Neural progenitor cell (in vitro differentiated cells): ENCODE measurements around the gene TSLP. TPM values are rescaled to one million over a fixed set of nuclear protein-coding genes. Genes with fewer than 3 reads are reported as not detected.

Experiments used
- DNase-seq: peaks from one replicate; pipeline ENCODE4 v3.0.0-alpha.2; 2016; ENCODE audit warnings: low spot score
- H2AFZ ChIP-seq: fragments of 200-600 bp; sonication (generic); replicated peaks from 2 replicates; pipeline ENCODE4 v1.6.1; 2016; ENCODE audit warnings: antibody characterized with exemption
- H3F3A ChIP-seq: fragments of 200-600 bp; sonication (generic); 2 replicates; pipeline ENCODE4 v1.6.1; 2016; ENCODE audit warnings: antibody characterized with exemption, low read depth
- H3K27ac ChIP-seq: fragments of 200-600 bp; sonication (generic); 2 replicates; pipeline ENCODE4 v1.5.1; 2016; ENCODE audit warnings: mild to moderate bottlenecking
- H3K27me3 ChIP-seq: fragments of 200-600 bp; sonication (generic); 2 replicates; pipeline ENCODE4 v1.6.1; 2016; ENCODE audit warnings: mild to moderate bottlenecking, moderate library complexity
- H3K36me3 ChIP-seq: fragments of 200-600 bp; sonication (generic); 2 replicates; pipeline ENCODE4 v1.5.1; 2016
- H3K4me1 ChIP-seq: fragments of 200-600 bp; sonication (generic); 2 replicates; pipeline ENCODE4 v1.6.1; 2016; ENCODE audit warnings: mixed run types
- H3K4me2 ChIP-seq: fragments of 200-600 bp; sonication (generic); 2 replicates; pipeline ENCODE4 v1.6.1; 2016
- H3K4me3 ChIP-seq: fragments of 200-600 bp; sonication (generic); 2 replicates; pipeline ENCODE4 v1.5.1; 2016
- H3K79me2 ChIP-seq: fragments of 200-600 bp; sonication (generic); 2 replicates; pipeline ENCODE4 v1.6.1; 2016; ENCODE audit warnings: low read depth
- H3K9ac ChIP-seq: fragments of 200-600 bp; sonication (generic); 2 replicates; pipeline ENCODE4 v1.6.1; 2016
- H3K9me3 ChIP-seq: fragments of 200-600 bp; sonication (generic); 2 replicates; pipeline ENCODE4 v1.5.1; 2016; ENCODE audit warnings: low read depth
- H4K20me1 ChIP-seq: fragments of 200-600 bp; sonication (generic); 2 replicates; pipeline ENCODE4 v1.6.1; 2016; ENCODE audit warnings: low read depth
- H3K27ac Mint-ChIP-seq: 3 replicates; pipeline ENCODE4 v1.8.0; 2021; ENCODE audit warnings: mixed read lengths
- H3K27me3 Mint-ChIP-seq: 2 replicates; pipeline ENCODE4 v1.8.0; 2022; ENCODE audit warnings: low read depth, mild to moderate bottlenecking, inconsistent platforms, moderate library complexity, mixed read lengths; ENCODE audit not compliant: insufficient read depth
- H3K36me3 Mint-ChIP-seq: 3 replicates; pipeline ENCODE4 v1.8.0; 2021; ENCODE audit warnings: mixed read lengths
- H3K4me1 Mint-ChIP-seq: 3 replicates; pipeline ENCODE4 v1.8.0; 2021; ENCODE audit warnings: mixed read lengths
- H3K4me3 Mint-ChIP-seq: 3 replicates; pipeline ENCODE4 v1.8.0; 2021; ENCODE audit warnings: mild to moderate bottlenecking, moderate library complexity, mixed read lengths
- H3K9me3 Mint-ChIP-seq: 3 replicates; pipeline ENCODE4 v1.8.0; 2020; ENCODE audit warnings: mixed read lengths
- CTCF ChIP-seq: fragments of 200-600 bp; sonication (generic); IDR thresholded peaks from 2 replicates; pipeline ENCODE4 v1.5.1; 2017; ENCODE audit warnings: antibody characterized with exemption, mild to moderate bottlenecking
- EZH2 ChIP-seq: fragments of 200-600 bp; sonication (generic); IDR thresholded peaks from 2 replicates; pipeline ENCODE4 v1.6.1; 2017; ENCODE audit warnings: antibody characterized with exemption, mild to moderate bottlenecking, moderate library complexity
- EZH2phosphoT487 ChIP-seq: fragments of 200-600 bp; sonication (generic); IDR thresholded peaks from 2 replicates; pipeline ENCODE4 v1.6.1; 2017; ENCODE audit warnings: antibody characterized with exemption
- total RNA-seq: library from RNA; depleted of rRNA; stranded (reverse); fragments of >200 nt; gene quantifications from 2 replicates; pipeline ENCODE4 v1.2.3, GENCODE V29; 2015; ENCODE audit warnings: low replicate concordance

Gene TSLP
- total RNA-seq, 1 donor from 2014 or later: not detected

GRCh38 chr5:111120911-111121310, 49.4 kb downstream of the TSLP start:
- H3K36me3 ChIP-seq: peaks cover 25% of the 10 kb centered on the region
- no peak for DNase-seq
- H3K79me2 ChIP-seq: no peaks in the 10 kb centered on the region
- no peaks in the 10 kb centered on the region for H3K27me3 Mint-ChIP-seq
- peaks cover 10% of the 10 kb centered on the region for H4K20me1 ChIP-seq
- H3K27me3 ChIP-seq: no peaks in the 10 kb centered on the region
- H3K4me1 Mint-ChIP-seq: peaks cover 4% of the 10 kb centered on the region
- peaks cover 6% of the 10 kb centered on the region for H3K4me1 ChIP-seq
- H3F3A ChIP-seq: no peaks in the 10 kb centered on the region
- TF ChIP-seq CTCF: no peak
- TF ChIP-seq EZH2phosphoT487: no peak
- TF ChIP-seq EZH2: no peak
- H3K27ac ChIP-seq: no peak overlapping the region
- H3K4me2 ChIP-seq: no peak overlapping the region
- no peak overlapping the region for H2AFZ ChIP-seq
- no peaks in the 10 kb centered on the region for H3K9me3 Mint-ChIP-seq
- H3K27ac Mint-ChIP-seq: no peak overlapping the region
- H3K9me3 ChIP-seq: no peaks in the 10 kb centered on the region
- no peak overlapping the region for H3K9ac ChIP-seq
- H3K4me3 Mint-ChIP-seq: no peak overlapping the region
- no peak overlapping the region for H3K4me3 ChIP-seq
- peaks cover 14% of the 10 kb centered on the region for H3K36me3 Mint-ChIP-seq

GRCh38 chr5:111121926-111122325, 50.4 kb downstream of the TSLP start:
- H3K9me3 Mint-ChIP-seq: no peaks in the 10 kb centered on the region
- H3F3A ChIP-seq: no peaks in the 10 kb centered on the region
- H3K36me3 ChIP-seq: peaks cover 25% of the 10 kb centered on the region
- H3K9ac ChIP-seq: no peak overlapping the region
- peaks cover 3% of the 10 kb centered on the region for H3K4me1 Mint-ChIP-seq
- no peaks in the 10 kb centered on the region for H3K27me3 ChIP-seq
- H3K4me2 ChIP-seq: no peak overlapping the region
- H3K4me3 Mint-ChIP-seq: no peak overlapping the region
- H3K79me2 ChIP-seq: no peaks in the 10 kb centered on the region
- peaks cover 5% of the 10 kb centered on the region for H3K4me1 ChIP-seq
- no peaks in the 10 kb centered on the region for H3K9me3 ChIP-seq
- H3K36me3 Mint-ChIP-seq: peaks cover 18% of the 10 kb centered on the region
- H3K27ac ChIP-seq: no peak overlapping the region
- H3K27me3 Mint-ChIP-seq: no peaks in the 10 kb centered on the region
- H2AFZ ChIP-seq: no peak overlapping the region
- H3K4me3 ChIP-seq: no peak overlapping the region
- TF ChIP-seq CTCF (no peak), EZH2 (no peak), EZH2phosphoT487 (no peak)
- H3K27ac Mint-ChIP-seq: no peak overlapping the region
- no peak for DNase-seq
- peaks cover 6% of the 10 kb centered on the region for H4K20me1 ChIP-seq

GRCh38 chr5:111122398-111122797, 50.9 kb downstream of the TSLP start:
- H4K20me1 ChIP-seq: peaks cover 1% of the 10 kb centered on the region
- H3K9ac ChIP-seq: no peak overlapping the region
- Mint-ChIP-seq H3K27me3 (no peaks in the 10 kb centered on the region), H3K4me3 (no peak overlapping the region), H3K27ac (no peak overlapping the region), H3K36me3 (peaks cover 18% of the 10 kb centered on the region), H3K9me3 (no peaks in the 10 kb centered on the region), H3K4me1 (no peaks in the 10 kb centered on the region)
- H3K27ac ChIP-seq: no peak overlapping the region
- no peak overlapping the region for H3K4me2 ChIP-seq
- no peaks in the 10 kb centered on the region for H3K79me2 ChIP-seq
- H3F3A ChIP-seq: no peaks in the 10 kb centered on the region
- H3K4me1 ChIP-seq: peaks cover under 1% of the 10 kb centered on the region
- DNase-seq: no peak
- no peaks in the 10 kb centered on the region for H3K9me3 ChIP-seq
- H2AFZ ChIP-seq: no peak overlapping the region
- TF ChIP-seq EZH2phosphoT487: no peak
- TF ChIP-seq CTCF: no peak
- TF ChIP-seq EZH2: no peak
- H3K36me3 ChIP-seq: peaks cover 25% of the 10 kb centered on the region
- H3K4me3 ChIP-seq: no peak overlapping the region
- H3K27me3 ChIP-seq: no peaks in the 10 kb centered on the region
